ENCODE data around the gene RCL1. TPM values are rescaled to one million over a fixed set of nuclear protein-coding genes. Genes with fewer than 3 reads are reported as not detected.

The RCL1 gene
- total RNA-seq, 1 experiment from 2014 or later = 9.5 TPM

DNA sequence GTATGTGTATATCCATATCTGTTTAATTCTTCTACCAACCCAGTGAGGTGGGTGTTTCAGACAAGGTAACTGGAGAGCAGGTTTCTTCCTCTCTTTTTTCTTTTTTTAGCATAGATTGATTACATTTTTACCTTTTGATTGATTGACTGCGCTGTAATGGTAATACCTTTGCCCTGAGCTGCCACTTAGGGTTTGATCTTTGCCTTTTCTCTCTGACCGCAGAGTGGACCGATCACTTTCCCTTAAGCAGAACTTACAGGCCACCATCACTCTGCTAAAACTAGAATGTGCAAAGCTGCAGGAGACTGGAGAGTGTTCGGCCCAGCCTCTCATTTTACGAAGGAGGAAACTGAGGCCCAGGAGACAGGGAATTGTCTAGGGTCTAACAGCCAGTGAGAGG is 38.0 kb downstream of the RCL1 start:
- H3K36me3 ChIP-seq (ENCODE audit: low read depth) = no peaks in the 10 kb centered on the region
- POLR2A ChIA-PET (ENCODE audit: unreplicated experiment) = no interaction called here
- peaks cover 22% of the 10 kb centered on the region for H3K4me1 ChIP-seq (replicated peaks; ENCODE audit: insufficient read depth)
- H3K79me2 ChIP-seq (ENCODE audit: low read depth) = no peaks in the 10 kb centered on the region
- intact Hi-C loops (cut with micrococcal nuclease; ENCODE audit: unreplicated experiment) = no loop called here
- CTCF ChIA-PET = no interaction called here
- no peak overlapping the region for H3K4me2 ChIP-seq
- BruUV-seq (replicated peaks) = no TSS peak
- no peak overlapping the region for H3K27ac ChIP-seq
- no peaks in the 10 kb centered on the region for H3K9me2 ChIP-seq (ENCODE audit: insufficient read depth)
- peaks cover 20% of the 10 kb centered on the region for H3F3A ChIP-seq (ENCODE audit: insufficient read depth, low read depth)
- H3K27me3 ChIP-seq (ENCODE audit: insufficient read depth, low read depth) = no peaks in the 10 kb centered on the region
- H4K20me1 ChIP-seq (ENCODE audit: insufficient read depth) = no peaks in the 10 kb centered on the region
- no peak for DNase-seq
- no peak overlapping the region for H2AFZ ChIP-seq
- no peaks in the 10 kb centered on the region for H3K9me3 ChIP-seq (ENCODE audit: insufficient read depth, low read depth)
- TF ChIP-seq, protein P1, sequence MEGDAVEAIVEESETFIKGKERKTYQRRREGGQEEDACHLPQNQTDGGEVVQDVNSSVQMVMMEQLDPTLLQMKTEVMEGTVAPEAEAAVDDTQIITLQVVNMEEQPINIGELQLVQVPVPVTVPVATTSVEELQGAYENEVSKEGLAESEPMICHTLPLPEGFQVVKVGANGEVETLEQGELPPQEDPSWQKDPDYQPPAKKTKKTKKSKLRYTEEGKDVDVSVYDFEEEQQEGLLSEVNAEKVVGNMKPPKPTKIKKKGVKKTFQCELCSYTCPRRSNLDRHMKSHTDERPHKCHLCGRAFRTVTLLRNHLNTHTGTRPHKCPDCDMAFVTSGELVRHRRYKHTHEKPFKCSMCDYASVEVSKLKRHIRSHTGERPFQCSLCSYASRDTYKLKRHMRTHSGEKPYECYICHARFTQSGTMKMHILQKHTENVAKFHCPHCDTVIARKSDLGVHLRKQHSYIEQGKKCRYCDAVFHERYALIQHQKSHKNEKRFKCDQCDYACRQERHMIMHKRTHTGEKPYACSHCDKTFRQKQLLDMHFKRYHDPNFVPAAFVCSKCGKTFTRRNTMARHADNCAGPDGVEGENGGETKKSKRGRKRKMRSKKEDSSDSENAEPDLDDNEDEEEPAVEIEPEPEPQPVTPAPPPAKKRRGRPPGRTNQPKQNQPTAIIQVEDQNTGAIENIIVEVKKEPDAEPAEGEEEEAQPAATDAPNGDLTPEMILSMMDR (conservative IDR thresholded peaks at IDR 0.05) = no peak
- TF ChIP-seq EZH2 (IDR thresholded peaks at IDR 0.05; ENCODE audit: low read depth) = no peak
- H3K4me3 ChIP-seq = no peak overlapping the region

GRCh38 chr9:4831119-4831518 is 38.4 kb downstream of the RCL1 start:
- Histone ChIP-seq H3K4me1 (replicated peaks; ENCODE audit: insufficient read depth) (peaks cover 22% of the 10 kb centered on the region), H3K27me3 (ENCODE audit: insufficient read depth, low read depth) (no peaks in the 10 kb centered on the region), H3K27ac (no peak overlapping the region), H3K9me3 (ENCODE audit: insufficient read depth, low read depth) (no peaks in the 10 kb centered on the region), H3F3A (ENCODE audit: insufficient read depth, low read depth) (peaks cover 20% of the 10 kb centered on the region), H3K79me2 (ENCODE audit: low read depth) (no peaks in the 10 kb centered on the region), H2AFZ (no peak overlapping the region), H3K9me2 (ENCODE audit: insufficient read depth) (no peaks in the 10 kb centered on the region), H3K4me3 (no peak overlapping the region), H3K4me2 (no peak overlapping the region), H3K36me3 (ENCODE audit: low read depth) (no peaks in the 10 kb centered on the region), H4K20me1 (ENCODE audit: insufficient read depth) (no peaks in the 10 kb centered on the region)
- TF ChIP-seq, protein P1 (conservative IDR thresholded peaks at IDR 0.05) = no peak
- TF ChIP-seq EZH2 (IDR thresholded peaks at IDR 0.05; ENCODE audit: low read depth) = no peak
- intact Hi-C loops (cut with micrococcal nuclease; ENCODE audit: unreplicated experiment) = no loop called here
- BruUV-seq (replicated peaks) = no TSS peak
- ChIA-PET POLR2A (ENCODE audit: unreplicated experiment) (no interaction called here), CTCF (no interaction called here)
- DNase-seq = no peak

GRCh38 chr9:4831944-4832343 is 39.2 kb downstream of the RCL1 start:
- Histone ChIP-seq H3K4me2 (no peak overlapping the region), H2AFZ (no peak overlapping the region), H3K27ac (peak overlapping the region; percentile 82), H3K79me2 (ENCODE audit: low read depth) (no peaks in the 10 kb centered on the region), H3K36me3 (ENCODE audit: low read depth) (no peaks in the 10 kb centered on the region), H3K4me3 (no peak overlapping the region), H3K27me3 (ENCODE audit: insufficient read depth, low read depth) (no peaks in the 10 kb centered on the region), H3K9me2 (ENCODE audit: insufficient read depth) (no peaks in the 10 kb centered on the region), H3F3A (ENCODE audit: insufficient read depth, low read depth) (peaks cover 20% of the 10 kb centered on the region), H4K20me1 (ENCODE audit: insufficient read depth) (no peaks in the 10 kb centered on the region), H3K9me3 (ENCODE audit: insufficient read depth, low read depth) (no peaks in the 10 kb centered on the region), H3K4me1 (replicated peaks; ENCODE audit: insufficient read depth) (peaks cover 22% of the 10 kb centered on the region)
- ChIA-PET CTCF (no interaction called here), POLR2A (ENCODE audit: unreplicated experiment) (no interaction called here)
- no peak for TF ChIP-seq EZH2 (IDR thresholded peaks at IDR 0.05; ENCODE audit: low read depth)
- TF ChIP-seq, protein P1 (conservative IDR thresholded peaks at IDR 0.05) = no peak
- intact Hi-C loops (cut with micrococcal nuclease; ENCODE audit: unreplicated experiment) = no loop called here
- BruUV-seq (replicated peaks) = no TSS peak
- DNase-seq = no peak
